Central memory CD4-positive, alpha-beta T cell (primary cell): ENCODE results near the gene NUDT10.
"Not testable (repeated sequence)": the region's sequence is repeated elsewhere in the genome, so short reads cannot be mapped to it uniquely, and the experiment has no call there.

Source experiments
- DNase-seq: peaks from one replicate; pipeline ENCODE4 v3.0.0; 2022
- total RNA-seq, 3 experiments: gene quantifications; one replicate each; lab custom pipeline; 2026; lab: John Stamatoyannopoulos, UW

The NUDT10 gene
- 0.38 to 1.4 (median 0.39) reads per million in 3 experiments for total RNA-seq

DNA sequence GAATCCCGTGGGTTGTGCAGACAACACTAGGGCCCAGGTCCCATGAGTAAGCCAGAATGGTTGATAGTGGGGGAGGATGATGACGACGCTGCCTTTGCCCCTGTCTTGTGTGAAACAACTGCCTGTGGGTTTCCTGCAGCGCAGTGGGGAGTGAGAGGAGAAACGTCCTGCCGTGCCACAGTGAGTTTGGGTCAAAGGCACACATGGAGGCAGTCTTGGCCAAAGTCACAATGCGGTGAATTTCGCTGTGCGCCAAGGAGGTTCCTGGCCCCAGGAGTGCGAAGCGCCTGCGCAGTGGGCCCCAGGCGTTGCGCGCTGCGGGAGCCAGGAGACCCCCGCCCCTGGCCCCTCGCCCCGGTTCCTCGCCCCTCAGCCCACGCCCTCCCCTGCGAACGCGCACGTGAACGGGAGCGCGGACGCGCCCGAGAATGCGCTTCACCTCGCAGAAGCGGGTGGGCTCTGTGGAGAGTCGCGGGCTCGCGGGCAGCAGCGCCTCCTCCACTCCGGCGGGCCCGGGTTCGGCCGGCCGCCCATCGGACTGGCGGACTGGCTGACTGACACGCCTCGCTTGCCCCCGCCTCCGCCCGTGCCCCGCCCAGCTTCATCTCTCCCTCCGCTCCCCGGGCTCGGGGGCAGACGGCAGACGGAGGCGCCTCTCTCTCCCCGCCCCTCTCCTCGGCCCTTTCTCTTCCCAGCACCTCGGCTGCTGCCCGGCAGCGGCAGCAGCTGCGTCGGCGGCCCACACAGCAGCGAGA is at the start of gene NUDT10:
Gene NUDT10, plus strand, starts transcription at position 635 of the 755 bp plus-strand sequence. CDS start 144 bp downstream, outside the sequence.
- DNase-seq: no peak

GRCh38 chrX:51292421-51292820 is 40.2 kb upstream of the NUDT10 start:
- DNase-seq: no peak

DNA sequence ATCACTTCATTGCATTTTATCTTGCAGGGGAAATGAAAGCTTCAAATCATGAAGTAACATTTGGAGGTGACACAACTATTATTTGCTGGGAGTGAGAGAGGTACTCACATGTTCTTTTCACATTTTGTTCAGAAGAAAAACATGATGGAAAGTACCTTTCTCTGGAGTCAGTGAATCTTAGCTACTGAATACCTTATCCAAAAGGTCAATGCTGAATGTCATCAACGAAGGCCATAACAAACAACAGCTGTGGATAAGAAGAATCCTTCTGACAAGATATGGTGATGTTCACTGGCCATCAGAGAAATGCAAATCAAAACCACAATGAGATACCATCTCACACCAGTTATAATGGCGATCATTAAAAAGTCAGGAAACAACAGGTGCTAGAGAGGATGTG is 36.5 kb upstream of the NUDT10 start:
- no peak for DNase-seq

GRCh38 chrX:51316271-51316670 is 16.4 kb upstream of the NUDT10 start:
- no peak for DNase-seq

DNA sequence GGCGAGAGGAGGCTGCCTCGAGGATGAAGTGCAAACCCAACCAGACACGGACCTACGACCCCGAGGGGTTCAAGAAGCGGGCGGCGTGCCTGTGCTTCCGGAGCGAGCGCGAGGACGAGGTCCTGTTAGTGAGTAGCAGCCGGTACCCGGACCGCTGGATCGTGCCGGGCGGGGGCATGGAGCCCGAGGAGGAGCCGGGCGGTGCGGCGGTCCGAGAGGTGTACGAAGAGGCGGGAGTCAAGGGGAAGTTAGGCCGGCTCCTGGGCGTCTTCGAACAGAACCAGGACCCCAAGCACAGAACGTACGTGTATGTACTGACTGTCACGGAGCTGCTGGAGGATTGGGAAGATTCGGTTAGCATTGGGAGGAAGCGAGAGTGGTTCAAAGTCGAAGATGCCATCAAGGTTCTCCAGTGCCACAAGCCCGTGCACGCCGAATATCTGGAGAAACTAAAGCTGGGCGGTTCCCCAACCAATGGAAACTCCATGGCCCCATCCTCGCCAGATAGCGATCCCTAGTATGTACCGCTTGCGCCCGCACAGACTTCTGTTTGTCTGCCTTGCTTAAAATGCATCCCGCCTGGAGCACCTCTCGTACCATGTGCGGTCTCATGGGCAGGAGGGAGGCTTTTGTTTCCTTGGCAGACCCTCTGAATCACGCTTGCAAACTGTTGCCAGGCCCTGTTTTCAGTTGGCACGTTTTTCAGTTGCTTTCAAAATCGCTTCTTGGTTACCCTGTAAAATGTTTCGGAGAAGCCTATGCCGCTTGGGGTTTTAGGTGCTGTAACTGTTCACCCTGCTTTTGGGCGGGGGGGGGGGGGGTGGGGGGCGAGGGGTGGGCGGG is 542 bp downstream of the NUDT10 start:
- not testable (repeated sequence) for DNase-seq

DNA sequence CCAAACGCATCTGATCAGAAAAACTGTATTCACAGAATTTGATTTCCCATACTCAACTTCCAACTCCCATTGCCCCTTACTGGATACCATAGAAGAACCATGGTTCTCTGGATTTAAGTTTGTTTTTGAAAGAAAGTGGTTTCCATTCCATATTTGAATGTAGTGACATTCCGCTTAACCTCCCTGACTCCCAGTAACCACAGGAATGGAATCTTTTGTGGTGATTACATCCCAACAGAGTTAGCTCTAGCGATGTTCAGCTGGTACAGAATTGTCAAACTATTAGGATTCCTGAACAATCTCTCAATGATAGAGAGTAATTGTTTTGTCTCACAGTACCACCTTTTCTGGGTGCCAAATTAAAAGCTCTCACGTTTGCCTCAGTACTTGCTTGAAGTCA is 1.7 kb downstream of the NUDT10 start:
- DNase-seq: no peak

- DNase-seq: peak; percentile 28
Observed at GRCh38 chrX:51336584-51336983, 4.0 kb downstream of the NUDT10 start.

- DNase-seq: no peak
Observed at GRCh38 chrX:51361251-51361650, 28.6 kb downstream of the NUDT10 start.

GRCh38 chrX:51376672-51377071 is 44.0 kb downstream of the NUDT10 start:
- no peak for DNase-seq
